ENCODE measurements around the gene ENG.

Gene ENG

DNA sequence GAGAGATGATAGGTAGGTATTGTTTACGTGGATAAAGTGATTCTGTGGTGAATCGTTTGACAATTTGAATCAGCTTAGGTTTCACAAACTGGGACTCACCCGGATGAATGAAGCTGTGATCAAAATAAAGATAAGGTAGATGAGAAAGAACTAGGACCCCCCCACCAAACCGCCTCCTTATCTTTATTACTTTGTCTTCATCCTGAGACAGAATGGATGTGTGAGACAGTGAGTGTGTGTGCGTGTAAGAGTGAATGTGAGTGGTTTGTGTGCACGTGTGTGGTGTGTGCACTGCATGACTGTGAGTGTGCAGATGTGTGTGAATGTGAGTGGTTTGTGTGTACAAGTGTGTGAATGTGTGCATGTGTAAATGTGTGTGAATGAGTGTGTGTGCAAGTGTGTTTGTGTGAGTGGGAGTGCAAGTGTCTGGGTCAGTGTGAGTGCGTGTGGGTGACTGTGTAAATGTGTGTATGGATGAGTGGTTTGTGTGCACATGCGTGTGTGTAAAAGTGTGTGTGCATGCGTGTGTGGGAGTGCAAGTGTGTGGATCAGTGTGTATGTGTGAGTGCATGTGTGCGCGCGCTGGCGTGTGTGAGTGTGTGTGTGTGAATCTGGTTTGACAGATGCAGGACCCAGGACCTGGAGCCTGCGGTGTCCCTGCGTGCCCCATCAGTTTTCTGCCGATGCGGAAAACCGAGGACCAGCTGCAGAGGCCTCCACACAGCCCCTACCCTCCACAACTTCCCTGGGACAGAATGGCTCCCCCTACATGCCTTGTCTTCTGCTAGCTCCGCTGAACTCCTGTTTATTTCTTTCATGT lies 11.4 kb upstream of the ENG start:
- H3K36me3 ChIP-seq (ENCODE audit: control insufficient read depth in 5 of 5, insufficient read depth in 5 of 5, low read length in 5 of 5), result peaks cover 0 to 22% (median 19%) of the 10 kb centered on the region in 5 donors
- no peaks in the 10 kb centered on the region for H3K27me3 ChIP-seq (ENCODE audit: control insufficient read depth in 5 of 5, insufficient read depth in 4 of 5, low read length in 5 of 5)
- no peak overlapping the region for H3K27ac ChIP-seq (ENCODE audit: low read depth, low read length)
- no peak overlapping the region for H3K9ac ChIP-seq (ENCODE audit: low read length in 5 of 5)
- H3K4me3 ChIP-seq (ENCODE audit: low read depth in 1 of 5, low read length in 5 of 5), result no peak overlapping the region
- peaks cover 9 to 61% (median 34%) of the 10 kb centered on the region in 5 donors for H3K4me1 ChIP-seq (ENCODE audit: control insufficient read depth in 5 of 5, insufficient read depth in 5 of 5, low read length in 5 of 5)
- no peaks in the 10 kb centered on the region for H3K9me3 ChIP-seq (ENCODE audit: control insufficient read depth in 5 of 5, low read length in 5 of 5)

DNA sequence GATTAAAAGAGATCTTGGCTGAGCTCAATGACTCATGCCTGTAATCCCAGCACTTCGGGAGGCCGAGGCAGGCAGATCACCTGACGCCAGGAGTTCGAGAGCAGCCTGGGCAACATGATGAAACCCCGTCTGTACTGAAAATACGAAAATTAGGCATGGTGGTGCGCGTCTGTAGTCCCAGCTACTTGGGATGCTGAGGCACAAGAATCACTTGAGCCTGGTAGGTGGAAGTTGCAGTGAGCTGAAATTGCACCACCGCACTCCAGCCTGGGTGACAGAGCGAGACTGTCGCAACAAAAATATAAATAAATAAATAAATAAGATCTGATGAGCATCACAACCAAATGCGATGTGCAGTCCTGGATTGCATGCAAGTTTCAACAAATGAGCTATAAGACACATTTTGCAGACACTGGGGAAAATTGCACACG lies 8.7 kb upstream of the ENG start:
- H3K27ac ChIP-seq (ENCODE audit: low read depth, low read length), result peak overlapping the region; percentile 72
- no peak overlapping the region for H3K4me3 ChIP-seq (ENCODE audit: low read depth in 1 of 5, low read length in 5 of 5)
- peaks cover 16 to 66% (median 40%) of the 10 kb centered on the region in 5 donors for H3K4me1 ChIP-seq (ENCODE audit: control insufficient read depth in 5 of 5, insufficient read depth in 5 of 5, low read length in 5 of 5)

DNA sequence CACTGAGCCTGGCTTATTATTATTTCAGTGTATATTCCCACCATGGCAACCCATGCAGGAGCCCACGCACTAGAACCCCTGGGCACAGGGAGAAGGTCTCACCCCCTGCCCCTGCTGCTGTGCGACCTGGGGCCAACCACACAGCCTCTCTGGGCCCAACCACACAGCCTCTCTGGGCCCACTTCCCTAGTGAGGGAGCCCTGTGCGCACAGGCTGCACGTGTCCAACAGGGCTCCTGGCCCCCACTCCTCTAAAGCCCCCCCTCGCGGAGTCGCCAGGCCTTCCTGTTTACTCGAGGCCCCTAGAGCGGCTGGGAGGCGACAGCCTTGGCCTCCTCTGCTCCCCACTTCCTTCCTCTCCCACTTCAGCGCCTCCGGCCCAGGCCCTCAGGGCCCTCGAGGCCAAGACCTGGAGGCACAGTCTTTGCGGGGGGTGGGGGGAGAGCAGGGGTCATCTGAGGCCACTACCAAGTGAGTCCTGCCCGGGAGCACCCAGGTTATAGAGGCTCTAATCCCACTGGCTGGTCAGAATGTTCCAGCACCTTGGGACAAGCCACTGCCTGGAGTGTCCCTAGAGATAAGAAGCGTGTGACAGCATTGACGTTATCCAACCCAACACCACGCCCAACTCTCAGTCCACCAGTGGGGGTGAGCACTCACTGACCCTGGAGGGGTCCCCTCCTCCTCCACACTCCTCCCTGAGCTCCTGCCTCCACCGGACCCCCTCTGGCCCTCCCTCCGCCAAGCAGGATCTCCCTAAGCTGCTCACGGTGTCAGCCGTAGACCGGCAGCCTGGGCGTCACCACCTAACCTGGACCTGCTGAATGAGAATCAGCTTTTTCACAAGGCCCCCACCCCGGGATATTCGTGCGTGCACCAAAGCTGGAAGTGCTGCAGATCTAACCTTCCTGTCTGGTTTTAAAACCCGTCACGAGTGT lies 7.9 kb upstream of the ENG start:
- no peaks in the 10 kb centered on the region for H3K27me3 ChIP-seq (ENCODE audit: control insufficient read depth in 5 of 5, insufficient read depth in 4 of 5, low read length in 5 of 5)
- peak overlapping the region in 2 of 5 donors; percentile 13 to 28 for H3K4me3 ChIP-seq (ENCODE audit: low read depth in 1 of 5, low read length in 5 of 5)
- peak overlapping the region; percentile 72 for H3K27ac ChIP-seq (ENCODE audit: low read depth, low read length)
- H3K36me3 ChIP-seq (ENCODE audit: control insufficient read depth in 5 of 5, insufficient read depth in 5 of 5, low read length in 5 of 5), result peaks cover 0 to 3% (median 1%) of the 10 kb centered on the region in 5 donors
- H3K4me1 ChIP-seq (ENCODE audit: control insufficient read depth in 5 of 5, insufficient read depth in 5 of 5, low read length in 5 of 5), result peaks cover 16 to 67% (median 45%) of the 10 kb centered on the region in 5 donors
- no peaks in the 10 kb centered on the region for H3K9me3 ChIP-seq (ENCODE audit: control insufficient read depth in 5 of 5, low read length in 5 of 5)
- H3K9ac ChIP-seq (ENCODE audit: low read length in 5 of 5), result peak overlapping the region in 3 of 5 donors; percentile 15 to 73 (median 39)

More for the DNA sequence above, 8.7 kb upstream of the ENG start:
- no peaks in the 10 kb centered on the region for H3K27me3 ChIP-seq (ENCODE audit: control insufficient read depth in 5 of 5, insufficient read depth in 4 of 5, low read length in 5 of 5)
- peaks cover 0 to 11% (median 9%) of the 10 kb centered on the region in 5 donors for H3K36me3 ChIP-seq (ENCODE audit: control insufficient read depth in 5 of 5, insufficient read depth in 5 of 5, low read length in 5 of 5)
- no peaks in the 10 kb centered on the region for H3K9me3 ChIP-seq (ENCODE audit: control insufficient read depth in 5 of 5, low read length in 5 of 5)
- H3K9ac ChIP-seq (ENCODE audit: low read length in 5 of 5), result no peak overlapping the region

DNA sequence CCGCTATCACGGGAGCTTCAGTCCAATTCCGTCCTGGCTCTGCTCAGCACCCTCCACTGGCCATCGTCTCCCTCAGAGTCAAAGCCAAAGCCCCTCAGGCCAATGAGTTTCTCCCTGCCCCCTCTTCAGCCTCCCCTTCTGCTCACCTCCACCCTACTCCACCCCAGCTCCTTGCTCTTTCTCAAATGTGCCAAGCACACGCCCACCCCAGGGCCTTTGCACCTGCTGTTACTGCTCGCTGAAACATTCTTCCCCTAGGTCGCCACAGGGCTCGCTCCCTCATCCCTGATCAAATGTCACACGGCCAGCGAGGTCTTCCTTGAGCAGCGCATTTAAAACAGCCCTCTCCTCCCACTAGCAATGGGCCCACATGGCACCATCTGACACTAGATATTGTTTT lies 6.3 kb upstream of the ENG start:
- H3K4me3 ChIP-seq (ENCODE audit: low read depth in 1 of 5, low read length in 5 of 5), result no peak overlapping the region
- H3K36me3 ChIP-seq (ENCODE audit: control insufficient read depth in 5 of 5, insufficient read depth in 5 of 5, low read length in 5 of 5), result peaks cover 0 to under 1% (median 0%) of the 10 kb centered on the region in 5 donors
- H3K9ac ChIP-seq (ENCODE audit: low read length in 5 of 5), result no peak overlapping the region
- peaks cover 18 to 73% (median 57%) of the 10 kb centered on the region in 5 donors for H3K4me1 ChIP-seq (ENCODE audit: control insufficient read depth in 5 of 5, insufficient read depth in 5 of 5, low read length in 5 of 5)
- peak overlapping the region; percentile 46 for H3K27ac ChIP-seq (ENCODE audit: low read depth, low read length)
- no peaks in the 10 kb centered on the region for H3K9me3 ChIP-seq (ENCODE audit: control insufficient read depth in 5 of 5, low read length in 5 of 5)
- no peaks in the 10 kb centered on the region for H3K27me3 ChIP-seq (ENCODE audit: control insufficient read depth in 5 of 5, insufficient read depth in 4 of 5, low read length in 5 of 5)

GRCh38 chr9:127860260-127860659 lies 5.8 kb upstream of the ENG start:
- peak overlapping the region; percentile 46 for H3K27ac ChIP-seq (ENCODE audit: low read depth, low read length)
- no peaks in the 10 kb centered on the region for H3K9me3 ChIP-seq (ENCODE audit: control insufficient read depth in 5 of 5, low read length in 5 of 5)
- H3K4me1 ChIP-seq (ENCODE audit: control insufficient read depth in 5 of 5, insufficient read depth in 5 of 5, low read length in 5 of 5), result peaks cover 18 to 78% (median 62%) of the 10 kb centered on the region in 5 donors
- no peak overlapping the region for H3K4me3 ChIP-seq (ENCODE audit: low read depth in 1 of 5, low read length in 5 of 5)
- no peak overlapping the region for H3K9ac ChIP-seq (ENCODE audit: low read length in 5 of 5)
- H3K27me3 ChIP-seq (ENCODE audit: control insufficient read depth in 5 of 5, insufficient read depth in 4 of 5, low read length in 5 of 5), result no peaks in the 10 kb centered on the region
- H3K36me3 ChIP-seq (ENCODE audit: control insufficient read depth in 5 of 5, insufficient read depth in 5 of 5, low read length in 5 of 5), result no peaks in the 10 kb centered on the region

DNA sequence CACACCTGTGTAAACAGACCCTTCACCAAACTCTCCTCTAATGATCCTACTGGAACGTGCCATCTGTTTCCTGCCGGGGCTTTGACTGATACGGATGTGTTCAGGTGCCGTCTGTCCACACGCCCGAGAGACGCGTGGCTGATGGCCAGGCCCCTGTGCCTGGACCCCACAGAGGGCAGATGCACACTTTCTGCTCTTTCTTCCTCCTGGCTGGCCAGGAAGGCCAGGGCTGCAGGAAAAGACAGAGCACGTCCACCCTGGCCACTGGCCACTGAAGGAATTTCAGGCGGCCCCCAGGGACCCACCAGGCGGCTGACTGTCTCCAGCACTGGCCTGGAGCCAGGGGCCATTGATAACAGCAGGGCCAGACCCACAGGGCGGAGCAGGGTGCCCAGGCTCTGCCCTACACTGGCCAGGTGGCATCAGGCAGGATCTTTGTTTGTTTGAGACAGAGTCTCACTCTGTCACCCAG lies 3.6 kb upstream of the ENG start:
- H3K27me3 ChIP-seq (ENCODE audit: control insufficient read depth in 5 of 5, insufficient read depth in 4 of 5, low read length in 5 of 5), result no peaks in the 10 kb centered on the region
- H3K9ac ChIP-seq (ENCODE audit: low read length in 5 of 5), result peak overlapping the region in 1 of 5 donors; percentile 30
- peaks cover 20 to 93% (median 80%) of the 10 kb centered on the region in 5 donors for H3K4me1 ChIP-seq (ENCODE audit: control insufficient read depth in 5 of 5, insufficient read depth in 5 of 5, low read length in 5 of 5)
- H3K9me3 ChIP-seq (ENCODE audit: control insufficient read depth in 5 of 5, low read length in 5 of 5), result no peaks in the 10 kb centered on the region
- no peaks in the 10 kb centered on the region for H3K36me3 ChIP-seq (ENCODE audit: control insufficient read depth in 5 of 5, insufficient read depth in 5 of 5, low read length in 5 of 5)
- peak overlapping the region in 2 of 5 donors; percentile 26 to 39 for H3K4me3 ChIP-seq (ENCODE audit: low read depth in 1 of 5, low read length in 5 of 5)
- H3K27ac ChIP-seq (ENCODE audit: low read depth, low read length), result peak overlapping the region; percentile 90

DNA sequence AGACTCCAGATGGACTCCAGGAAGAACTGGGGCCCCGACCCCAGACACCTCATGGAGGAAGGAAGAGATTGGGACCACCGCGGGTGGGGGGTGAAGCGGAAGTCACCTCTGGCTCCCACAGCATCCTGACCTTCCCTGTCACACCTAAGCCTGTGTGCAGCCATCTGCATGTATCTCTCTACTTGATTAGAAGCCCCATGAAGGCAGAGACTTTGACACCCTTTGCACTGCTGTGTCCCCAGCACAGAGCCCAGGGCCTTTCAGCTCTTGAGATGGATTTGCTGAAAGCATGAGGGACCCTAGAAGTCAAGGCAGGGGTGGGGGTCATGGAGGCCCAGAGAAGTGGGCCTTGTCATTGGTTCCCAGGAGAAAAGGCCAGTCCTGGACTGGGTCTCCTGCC lies 2.8 kb upstream of the ENG start:
- Histone ChIP-seq H3K36me3 (ENCODE audit: control insufficient read depth in 5 of 5, insufficient read depth in 5 of 5, low read length in 5 of 5) (peaks cover 0 to 5% (median 0%) of the 10 kb centered on the region in 5 donors), H3K27me3 (ENCODE audit: control insufficient read depth in 5 of 5, insufficient read depth in 4 of 5, low read length in 5 of 5) (no peaks in the 10 kb centered on the region), H3K4me1 (ENCODE audit: control insufficient read depth in 5 of 5, insufficient read depth in 5 of 5, low read length in 5 of 5) (peaks cover 17 to 93% (median 81%) of the 10 kb centered on the region in 5 donors), H3K9me3 (ENCODE audit: control insufficient read depth in 5 of 5, low read length in 5 of 5) (no peaks in the 10 kb centered on the region), H3K4me3 (ENCODE audit: low read depth in 1 of 5, low read length in 5 of 5) (peak overlapping the region in 1 of 5 donors; percentile 39), H3K9ac (ENCODE audit: low read length in 5 of 5) (peak overlapping the region in 1 of 5 donors; percentile 30), H3K27ac (ENCODE audit: low read depth, low read length) (peak overlapping the region; percentile 90)

DNA sequence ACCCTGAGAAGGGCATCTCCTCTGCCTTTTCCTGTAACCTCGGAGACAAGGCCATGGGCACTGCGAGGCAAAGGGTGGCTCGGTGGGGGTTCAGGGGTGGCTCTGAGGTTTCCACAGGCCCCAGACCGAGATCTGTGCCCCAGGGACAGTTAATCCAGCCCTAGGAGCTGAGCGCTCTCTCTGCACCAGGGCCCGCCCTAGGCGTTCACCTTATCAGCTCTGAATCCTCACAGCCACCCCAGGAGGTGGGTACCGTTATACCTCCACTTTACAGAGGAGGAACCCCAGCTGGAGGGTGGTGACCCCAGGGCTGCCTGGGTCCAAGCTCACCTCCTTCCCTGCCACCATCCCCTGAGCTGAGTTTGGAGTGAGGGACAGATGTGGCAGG lies 2.3 kb upstream of the ENG start:
- Histone ChIP-seq H3K4me1 (ENCODE audit: control insufficient read depth in 5 of 5, insufficient read depth in 5 of 5, low read length in 5 of 5) (peaks cover 14 to 92% (median 80%) of the 10 kb centered on the region in 5 donors), H3K4me3 (ENCODE audit: low read depth in 1 of 5, low read length in 5 of 5) (no peak overlapping the region), H3K9ac (ENCODE audit: low read length in 5 of 5) (no peak overlapping the region), H3K27ac (ENCODE audit: low read depth, low read length) (peak overlapping the region; percentile 90), H3K27me3 (ENCODE audit: control insufficient read depth in 5 of 5, insufficient read depth in 4 of 5, low read length in 5 of 5) (no peaks in the 10 kb centered on the region), H3K9me3 (ENCODE audit: control insufficient read depth in 5 of 5, low read length in 5 of 5) (no peaks in the 10 kb centered on the region), H3K36me3 (ENCODE audit: control insufficient read depth in 5 of 5, insufficient read depth in 5 of 5, low read length in 5 of 5) (peaks cover 0 to 9% (median 0%) of the 10 kb centered on the region in 5 donors)

GRCh38 chr9:127856094-127856728 lies 1.8 kb upstream of the ENG start:
- Histone ChIP-seq H3K4me1 (ENCODE audit: control insufficient read depth in 5 of 5, insufficient read depth in 5 of 5, low read length in 5 of 5) (peaks cover 11 to 87% (median 75%) of the 10 kb centered on the region in 5 donors), H3K36me3 (ENCODE audit: control insufficient read depth in 5 of 5, insufficient read depth in 5 of 5, low read length in 5 of 5) (peaks cover 0 to 9% (median 0%) of the 10 kb centered on the region in 5 donors), H3K9me3 (ENCODE audit: control insufficient read depth in 5 of 5, low read length in 5 of 5) (no peaks in the 10 kb centered on the region), H3K27me3 (ENCODE audit: control insufficient read depth in 5 of 5, insufficient read depth in 4 of 5, low read length in 5 of 5) (no peaks in the 10 kb centered on the region), H3K4me3 (ENCODE audit: low read depth in 1 of 5, low read length in 5 of 5) (no peak overlapping the region), H3K9ac (ENCODE audit: low read length in 5 of 5) (peak overlapping the region in 1 of 5 donors; percentile 40), H3K27ac (ENCODE audit: low read depth, low read length) (peak overlapping the region; percentile 90)

Measured in subcutaneous abdominal adipose tissue (tissue), 5 donors.